GM19324 (cell line): ENCODE results near the gene ZCWPW1.

Experiments used
- ATAC-seq: cut with Tn5 transposase; IDR thresholded peaks from one replicate; pipeline ENCODE4 v1.9.1; 2021; ENCODE audit warnings: mild to moderate bottlenecking, moderate library complexity; ENCODE audit not compliant: unreplicated experiment, low FRiP score

The ZCWPW1 gene, protein sequence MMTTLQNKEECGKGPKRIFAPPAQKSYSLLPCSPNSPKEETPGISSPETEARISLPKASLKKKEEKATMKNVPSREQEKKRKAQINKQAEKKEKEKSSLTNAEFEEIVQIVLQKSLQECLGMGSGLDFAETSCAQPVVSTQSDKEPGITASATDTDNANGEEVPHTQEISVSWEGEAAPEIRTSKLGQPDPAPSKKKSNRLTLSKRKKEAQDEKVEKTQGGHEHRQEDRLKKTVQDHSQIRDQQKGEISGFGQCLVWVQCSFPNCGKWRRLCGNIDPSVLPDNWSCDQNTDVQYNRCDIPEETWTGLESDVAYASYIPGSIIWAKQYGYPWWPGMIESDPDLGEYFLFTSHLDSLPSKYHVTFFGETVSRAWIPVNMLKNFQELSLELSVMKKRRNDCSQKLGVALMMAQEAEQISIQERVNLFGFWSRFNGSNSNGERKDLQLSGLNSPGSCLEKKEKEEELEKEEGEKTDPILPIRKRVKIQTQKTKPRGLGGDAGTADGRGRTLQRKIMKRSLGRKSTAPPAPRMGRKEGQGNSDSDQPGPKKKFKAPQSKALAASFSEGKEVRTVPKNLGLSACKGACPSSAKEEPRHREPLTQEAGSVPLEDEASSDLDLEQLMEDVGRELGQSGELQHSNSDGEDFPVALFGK

DNA sequence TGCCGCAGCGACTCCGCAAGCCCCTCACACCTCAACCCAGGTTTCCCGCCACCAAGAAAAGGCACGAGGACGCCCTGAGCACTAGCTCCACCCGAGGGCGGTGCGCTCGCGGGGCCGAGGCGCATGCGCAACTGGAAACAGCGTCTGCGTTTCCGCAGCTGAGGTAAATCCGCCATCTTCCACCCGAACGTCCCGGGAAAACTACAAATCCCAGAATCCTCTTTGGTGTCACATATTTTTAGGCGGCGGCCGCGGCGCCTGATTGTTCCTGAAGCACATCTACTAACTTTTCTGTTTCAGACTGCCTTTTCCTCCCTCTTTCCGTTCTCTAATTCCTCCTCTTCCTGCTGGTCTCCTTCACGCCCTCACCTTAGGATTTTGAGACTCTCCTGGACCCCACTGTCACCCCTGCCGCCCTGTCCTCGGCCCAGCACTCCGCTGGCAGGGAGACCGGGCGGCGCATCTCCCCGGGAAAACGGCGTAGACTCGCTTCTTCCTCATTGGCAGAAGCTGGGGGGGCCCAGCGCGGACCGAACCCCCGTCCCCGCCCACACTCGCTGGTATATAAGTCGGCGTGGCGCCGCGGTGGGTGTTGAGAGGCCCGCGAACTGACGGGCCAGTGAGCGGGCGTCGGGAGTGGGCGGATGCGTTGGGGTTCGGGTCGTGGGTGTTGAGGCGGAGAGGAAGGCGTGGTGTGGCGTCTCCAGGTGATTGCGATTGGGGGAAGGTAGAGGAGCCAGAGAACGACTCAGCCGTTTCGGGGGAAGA is at the start of gene ZCWPW1:
TSS of gene ZCWPW1 (minus strand) at position 505 of the 768 bp plus-strand sequence. CDS start 8,054 bp downstream, outside the sequence.
- peak; percentile 50 for ATAC-seq

DNA sequence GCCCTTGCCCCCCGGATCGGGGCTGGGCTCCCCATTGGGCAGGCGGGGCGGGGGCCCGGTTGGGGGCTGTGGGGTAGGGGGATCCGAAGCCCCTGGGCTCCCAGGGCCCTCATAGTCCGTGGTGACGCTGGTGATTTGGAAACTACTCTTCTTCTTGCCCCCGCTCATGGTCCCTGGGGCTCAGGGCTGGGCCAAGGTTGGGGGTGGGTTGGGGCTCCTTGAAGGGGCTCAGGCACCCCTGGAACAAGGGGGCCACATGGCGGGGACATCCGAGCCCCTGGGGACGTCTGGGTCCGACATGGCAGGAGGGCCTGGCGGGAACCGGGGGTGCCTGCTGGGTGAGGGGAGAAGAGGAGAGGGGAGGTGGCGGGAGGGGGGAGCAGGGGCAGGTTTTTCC is 49.4 kb upstream of the ZCWPW1 start:
- no peak for ATAC-seq

DNA sequence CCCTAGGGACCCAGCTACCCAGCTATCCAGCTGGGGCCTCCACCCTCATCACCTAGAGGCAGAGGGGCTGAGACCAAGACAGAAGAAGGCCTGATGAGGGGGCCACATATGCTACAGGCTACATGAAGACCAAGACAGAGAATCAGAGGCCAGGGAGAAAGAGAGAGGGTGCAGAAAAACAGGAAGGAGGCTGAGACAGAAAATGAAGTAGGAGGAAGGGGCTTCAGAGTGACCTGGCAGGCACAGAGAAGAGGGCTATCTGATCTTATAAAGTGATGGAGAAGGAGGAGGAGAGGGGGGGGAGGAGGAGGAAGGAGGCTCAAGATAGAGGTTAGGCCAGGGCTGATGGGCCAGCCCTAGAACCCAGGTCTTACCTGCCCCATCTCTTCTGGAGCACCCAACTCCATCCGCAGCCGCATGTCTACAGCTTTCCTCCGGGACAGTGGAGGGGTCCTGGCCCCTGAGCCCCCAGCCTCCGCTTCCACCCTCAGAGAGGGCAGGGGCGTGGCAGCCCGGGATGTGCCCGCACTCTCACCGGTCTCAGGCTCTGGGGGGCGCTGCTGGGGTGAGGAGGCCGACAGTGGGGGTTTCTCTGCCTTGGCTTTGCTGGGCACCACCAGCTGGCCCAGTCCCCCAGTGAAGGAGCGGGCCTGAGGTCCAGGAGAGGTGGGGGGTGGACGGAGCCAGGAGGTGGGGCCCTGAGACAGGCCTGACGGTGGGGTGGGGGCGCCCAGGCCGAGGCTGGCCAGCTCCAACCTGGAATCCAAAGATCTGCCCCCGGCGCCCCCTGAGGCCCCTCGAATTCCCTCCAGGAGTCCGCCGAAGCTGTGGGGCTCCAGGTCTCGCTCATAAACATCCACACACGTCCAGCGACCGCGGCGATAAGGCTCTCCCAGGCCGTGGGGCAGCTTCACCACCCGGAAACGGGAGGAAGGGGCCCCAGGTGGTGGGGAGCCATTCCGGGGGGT is 48.7 kb upstream of the ZCWPW1 start:
- ATAC-seq, result no peak

DNA sequence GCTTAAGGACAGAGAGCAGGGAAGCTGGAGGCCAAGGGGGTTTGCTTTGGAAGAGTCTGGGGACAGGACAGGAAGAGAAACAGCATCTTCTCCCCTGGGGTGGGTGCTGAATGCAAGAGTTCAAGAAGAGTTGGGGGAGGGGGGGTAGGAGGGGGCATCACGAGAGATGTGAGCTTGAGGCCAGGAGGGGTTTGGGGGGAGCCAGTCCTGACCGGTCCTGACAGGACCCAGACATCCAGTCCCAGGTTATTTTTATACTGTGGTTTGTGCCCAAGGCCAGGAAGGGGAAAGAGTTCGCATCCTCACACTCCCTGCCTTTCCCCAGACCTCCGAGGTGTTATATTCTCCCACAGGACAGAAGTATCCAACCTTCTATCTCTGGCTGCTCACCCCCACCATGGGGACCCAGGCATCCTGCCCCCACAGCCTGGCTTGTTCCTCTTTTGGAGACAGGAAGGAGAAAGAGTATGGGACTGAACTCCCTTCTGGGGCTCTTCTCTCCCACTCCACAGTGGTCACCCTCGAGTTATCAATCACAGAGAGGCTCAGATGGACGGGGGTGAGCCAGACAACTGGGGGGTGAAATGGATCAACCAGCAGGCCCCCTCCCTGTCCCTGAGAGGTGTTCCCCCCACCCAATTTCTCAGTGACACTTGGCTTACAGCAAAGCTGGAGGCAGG is 47.7 kb upstream of the ZCWPW1 start:
- ATAC-seq, result no peak

DNA sequence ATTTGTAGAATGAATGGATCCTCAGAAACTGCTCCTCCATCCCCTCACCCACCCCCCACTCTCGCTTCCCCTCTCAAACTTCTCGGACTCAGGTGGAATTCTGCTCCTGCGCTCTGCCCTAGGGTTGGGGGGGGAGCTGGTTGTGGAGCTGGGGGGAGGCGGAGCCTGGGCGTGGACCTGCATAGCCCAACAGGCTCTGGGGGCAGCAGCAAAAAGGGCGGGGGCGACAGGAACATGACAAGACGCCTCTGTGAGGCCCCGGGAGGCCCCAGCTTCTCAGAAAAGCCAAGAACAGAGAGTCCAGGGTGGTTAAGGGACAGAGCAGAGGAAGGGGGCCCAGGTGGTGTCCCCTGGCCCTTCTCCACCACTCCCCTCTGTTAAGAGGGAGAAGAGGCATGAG is 47.0 kb upstream of the ZCWPW1 start:
- ATAC-seq, result no peak

DNA sequence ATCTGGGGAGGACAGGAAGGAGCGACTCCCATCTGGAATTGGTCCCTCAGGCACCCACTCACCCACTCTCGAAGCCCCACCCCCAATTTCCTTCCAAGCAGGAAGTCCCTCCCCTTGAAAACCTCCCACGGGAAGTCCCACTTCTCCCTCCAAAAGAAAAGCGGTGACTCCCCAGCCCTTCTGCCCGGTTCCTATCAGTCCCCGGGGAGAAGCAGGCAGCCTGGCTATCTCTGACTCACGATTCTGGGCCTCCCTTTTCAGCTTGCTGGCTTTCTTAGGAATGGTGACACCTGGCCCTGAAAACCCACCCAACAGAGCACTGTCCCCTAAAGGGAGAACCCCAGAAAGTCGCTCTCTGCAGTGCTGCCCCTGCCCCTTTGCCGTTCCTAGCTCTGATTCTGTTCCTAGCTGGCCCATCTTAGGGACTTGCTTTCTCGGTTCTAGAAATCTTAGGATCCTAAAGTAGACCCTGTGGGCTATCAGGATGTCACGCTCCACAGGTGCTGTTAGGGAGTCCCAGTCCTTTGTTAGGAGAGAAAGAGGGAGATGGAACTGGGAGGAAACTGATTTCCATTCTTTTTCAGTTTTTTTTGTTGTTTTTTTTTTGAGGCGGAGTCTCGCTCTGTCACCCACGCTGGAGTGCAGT is 44.5 kb upstream of the ZCWPW1 start:
- ATAC-seq, result no peak

DNA sequence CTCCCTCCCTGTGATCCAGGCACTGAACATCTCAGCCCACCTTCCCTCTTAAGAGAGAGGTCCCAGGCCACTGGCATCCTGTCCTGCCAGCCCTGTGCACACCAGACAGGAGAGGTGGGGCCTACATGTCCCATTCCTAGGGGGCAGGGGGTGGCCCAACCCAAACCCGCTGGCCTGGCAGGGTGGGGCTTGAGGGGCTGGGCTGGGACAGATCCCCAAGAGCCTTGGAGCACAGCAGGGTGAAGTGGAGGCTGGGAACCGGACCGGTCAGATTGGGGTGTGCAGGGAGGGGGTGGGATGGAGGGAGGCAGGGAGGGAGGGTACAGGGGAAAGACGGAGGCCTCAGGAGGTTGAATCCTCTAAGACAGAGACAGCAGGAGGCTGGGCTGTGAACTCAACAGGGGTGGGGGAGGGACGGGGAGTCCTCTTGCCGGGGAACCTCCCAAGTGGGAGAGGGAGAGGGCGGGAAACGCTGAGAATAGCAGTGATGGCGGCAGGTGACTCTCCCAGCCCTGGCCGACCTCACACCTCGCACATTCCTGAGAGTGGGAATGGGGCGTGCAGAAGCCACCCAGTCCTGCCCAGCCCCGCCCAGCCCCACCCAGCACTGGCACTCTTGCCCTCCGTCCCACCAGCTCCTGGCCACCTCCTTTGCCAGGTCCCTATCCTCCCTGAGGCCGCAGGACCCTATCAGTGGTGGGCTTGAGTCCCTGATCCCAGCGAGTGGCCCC is 43.8 kb upstream of the ZCWPW1 start:
- no peak for ATAC-seq

DNA sequence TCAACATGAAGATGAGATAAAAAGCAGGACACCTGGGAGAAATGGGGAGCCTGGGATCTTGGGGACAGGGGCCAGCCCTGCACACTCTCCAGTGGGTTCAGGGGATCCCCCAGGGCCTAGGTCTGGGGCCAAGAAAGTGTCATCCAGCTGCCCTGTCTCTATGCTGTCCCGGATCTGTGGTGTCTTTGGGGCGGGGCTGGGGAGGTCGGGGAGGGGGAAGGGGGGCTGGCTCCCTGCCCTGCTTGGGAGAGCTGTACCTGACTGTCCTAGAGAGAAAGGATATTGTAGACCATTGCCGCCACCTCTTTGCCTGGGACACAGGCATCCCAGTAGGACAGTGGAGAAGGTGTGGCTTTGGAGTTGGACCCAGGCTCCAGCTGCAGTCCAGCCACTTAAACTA is 42.5 kb upstream of the ZCWPW1 start:
- ATAC-seq, result no peak

DNA sequence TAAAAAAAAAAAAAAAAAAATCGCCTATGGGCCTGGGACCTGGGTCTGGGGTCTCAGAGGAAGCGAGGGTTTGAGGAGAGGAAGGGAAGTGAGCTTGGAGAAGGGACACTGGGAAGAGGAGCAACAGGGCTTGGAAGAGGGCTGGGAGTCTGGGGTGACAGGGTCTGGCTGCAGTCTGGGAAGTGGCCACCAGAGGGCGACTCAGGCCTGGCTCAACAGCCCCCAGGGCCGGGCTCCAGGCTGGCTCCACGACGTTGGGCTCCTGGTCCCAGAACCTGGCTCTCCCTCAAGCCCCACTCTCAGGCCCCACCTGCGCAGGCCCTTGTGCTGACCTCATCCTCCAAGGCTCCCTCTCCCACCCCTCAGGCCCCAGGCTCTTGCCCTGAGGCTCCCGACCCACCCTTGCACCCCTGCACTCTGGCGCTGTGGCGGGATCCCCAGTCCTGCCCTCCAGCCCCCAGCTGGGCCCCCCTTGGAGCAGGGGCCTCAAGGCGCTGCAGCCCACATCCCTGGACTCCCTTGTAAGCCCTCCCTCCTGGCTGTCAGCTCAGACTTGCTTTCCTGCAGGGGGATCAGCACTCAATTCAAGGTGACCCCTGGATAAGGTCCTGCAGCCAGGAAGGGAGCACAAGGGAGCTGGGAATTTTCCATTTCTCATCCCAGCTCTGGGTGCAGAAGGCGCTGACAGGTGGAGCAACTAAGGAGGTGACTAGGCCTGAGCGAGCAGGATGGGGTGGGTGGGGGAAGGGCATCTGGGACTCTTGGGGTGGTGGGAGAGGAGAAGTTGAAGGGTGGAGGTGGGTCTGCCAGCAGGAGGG is 40.9 kb upstream of the ZCWPW1 start:
- peak; percentile 50 for ATAC-seq

DNA sequence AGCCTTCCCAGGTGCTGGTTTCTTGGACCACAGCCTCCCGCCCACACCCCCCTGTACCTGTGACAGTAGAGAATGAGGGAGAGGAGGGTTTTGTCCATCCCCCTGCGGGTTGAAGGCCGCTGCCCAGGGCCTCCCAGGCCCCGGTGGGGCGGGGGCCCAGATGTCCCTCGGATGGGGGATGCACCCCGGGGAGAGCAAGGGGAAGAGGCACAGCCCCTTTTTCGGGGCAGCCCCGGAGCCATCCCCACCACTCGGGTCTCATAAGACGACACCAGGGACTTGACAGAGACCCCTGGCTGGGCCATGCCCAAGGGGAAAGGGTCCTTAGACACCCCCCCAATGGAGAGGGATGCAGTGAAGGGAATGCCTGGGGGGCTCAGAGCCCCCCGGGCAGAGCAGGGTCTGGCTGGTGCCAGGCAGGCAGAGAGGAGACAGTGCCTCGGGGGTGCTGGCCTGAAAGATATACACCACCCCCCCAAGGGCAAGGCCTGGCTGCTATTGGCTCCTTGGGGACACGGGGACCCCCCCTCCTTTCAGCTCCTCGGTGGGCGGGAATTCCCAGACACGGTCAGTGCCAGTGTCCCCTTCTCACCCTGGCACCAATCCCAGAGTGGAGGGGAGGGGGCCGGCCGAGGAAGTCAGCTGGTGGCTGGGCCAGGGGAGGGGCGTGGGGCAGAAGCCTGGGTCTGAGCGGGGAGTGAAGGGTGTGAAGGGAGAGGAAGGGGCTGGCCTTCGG is 39.3 kb upstream of the ZCWPW1 start:
- no peak for ATAC-seq

DNA sequence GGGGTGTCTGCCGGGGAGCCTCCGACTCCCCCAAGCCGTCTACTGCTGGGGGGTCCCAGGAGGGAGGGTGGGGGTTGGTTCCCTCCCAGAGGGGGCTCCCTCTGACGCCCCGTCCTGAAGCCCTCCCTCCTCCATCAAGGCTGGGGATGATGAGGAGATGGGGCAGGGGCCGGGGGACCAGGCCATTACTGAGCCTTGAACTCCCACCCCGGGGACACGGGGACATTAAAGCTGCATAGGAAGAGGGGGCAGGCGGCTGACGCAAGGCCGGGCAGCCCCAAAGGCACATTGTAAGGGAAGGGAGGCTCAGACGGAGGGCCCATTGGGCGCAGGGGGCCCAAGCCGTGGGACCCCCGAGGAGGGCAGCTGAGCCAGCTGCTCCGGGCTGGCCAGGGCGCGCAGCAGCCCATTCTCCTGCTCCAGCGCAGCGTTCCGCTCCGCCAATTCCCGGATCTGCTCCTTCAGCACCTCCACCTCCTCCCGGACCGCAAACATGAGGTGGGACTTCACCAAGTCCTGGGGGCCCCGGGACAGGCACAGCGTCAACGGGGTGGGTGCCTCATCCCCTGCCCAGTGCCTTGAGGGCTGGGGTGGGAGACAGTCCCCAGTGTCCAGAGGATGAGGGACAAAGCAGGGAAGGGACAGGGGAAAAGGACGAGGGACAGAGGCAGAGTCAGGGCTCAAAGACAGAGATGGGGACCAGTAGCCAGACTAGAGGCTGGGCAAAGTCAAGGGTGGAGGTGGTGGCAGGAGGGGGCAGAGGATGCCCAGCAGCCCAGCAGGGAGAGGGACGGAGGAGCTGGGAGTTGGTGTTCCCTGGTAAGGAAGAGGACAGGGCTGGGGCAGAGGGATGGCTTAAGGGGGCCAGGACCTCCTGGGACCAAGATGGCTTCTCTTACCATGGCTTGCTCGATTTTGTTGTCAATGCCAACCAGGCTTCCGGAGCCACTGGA is 38.4 kb upstream of the ZCWPW1 start:
- ATAC-seq, result no peak

DNA sequence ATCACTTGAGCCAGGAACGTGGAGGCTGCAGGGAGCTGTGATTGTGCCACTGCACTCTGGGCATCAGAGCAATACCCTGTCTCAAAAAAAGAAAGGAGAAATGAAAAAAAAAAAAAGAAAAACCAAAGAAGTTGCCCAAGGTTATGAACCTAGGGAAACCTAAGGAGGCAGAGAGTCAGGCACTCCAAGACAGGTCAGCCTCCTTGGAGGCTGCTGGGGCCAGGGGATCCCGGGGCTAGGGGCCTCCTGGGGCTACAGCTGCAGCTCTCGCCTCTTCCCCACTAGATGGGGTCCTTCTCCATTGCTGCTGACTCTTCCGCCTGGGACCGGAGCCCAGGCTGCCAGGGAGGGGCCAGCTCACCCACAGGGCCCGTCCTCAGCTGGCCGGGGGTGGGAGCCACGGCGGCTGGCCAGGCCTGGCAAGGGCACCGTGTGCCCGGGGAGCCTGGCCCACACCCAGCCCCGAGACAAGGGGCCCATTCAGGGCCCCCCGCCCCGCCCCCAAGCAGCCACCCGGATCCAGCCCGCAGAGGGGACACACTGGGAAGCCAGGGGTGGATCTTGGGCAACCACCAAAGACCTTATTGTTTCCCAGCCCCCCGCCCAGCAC is 37.3 kb upstream of the ZCWPW1 start:
- no peak for ATAC-seq

DNA sequence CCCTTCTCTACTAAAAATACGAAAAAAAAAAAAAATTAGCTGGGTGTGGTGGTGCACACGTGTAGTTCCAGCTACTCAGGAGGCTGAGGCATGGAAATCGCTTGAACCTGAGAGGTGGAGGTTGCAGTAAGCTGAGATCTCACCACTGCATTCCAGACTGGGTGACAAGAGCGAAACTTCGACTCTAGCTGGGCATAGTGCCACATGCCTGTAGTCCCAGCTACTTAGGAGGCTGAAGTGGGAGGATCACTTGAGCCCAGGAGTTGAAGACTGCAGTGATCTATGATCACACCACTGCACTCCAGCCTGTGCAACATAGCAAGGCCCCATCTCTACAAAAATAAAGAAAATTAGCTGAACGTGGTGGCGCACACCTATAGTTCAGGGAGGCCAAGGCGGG is 36.8 kb upstream of the ZCWPW1 start:
- no peak for ATAC-seq

DNA sequence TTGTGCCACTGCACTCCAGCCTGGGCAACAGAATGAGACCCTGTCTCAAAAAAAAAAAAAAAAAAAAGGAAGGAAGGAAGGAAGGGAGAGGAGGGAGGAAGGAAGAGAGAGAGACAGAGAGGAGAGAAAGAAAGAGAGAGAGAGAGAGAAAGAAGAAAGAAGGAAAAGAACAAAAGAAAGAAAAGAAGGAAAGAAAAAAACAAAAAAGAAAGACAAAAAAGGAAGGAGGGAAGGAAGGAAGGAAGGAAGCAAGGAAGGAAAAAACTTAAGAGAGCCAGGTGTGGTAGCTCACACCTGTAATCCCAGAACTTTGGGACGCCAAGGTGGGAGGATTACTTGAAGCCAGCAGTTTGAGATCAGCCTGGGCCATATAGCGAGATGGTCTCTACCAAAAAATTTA is 36.3 kb upstream of the ZCWPW1 start:
- no peak for ATAC-seq

DNA sequence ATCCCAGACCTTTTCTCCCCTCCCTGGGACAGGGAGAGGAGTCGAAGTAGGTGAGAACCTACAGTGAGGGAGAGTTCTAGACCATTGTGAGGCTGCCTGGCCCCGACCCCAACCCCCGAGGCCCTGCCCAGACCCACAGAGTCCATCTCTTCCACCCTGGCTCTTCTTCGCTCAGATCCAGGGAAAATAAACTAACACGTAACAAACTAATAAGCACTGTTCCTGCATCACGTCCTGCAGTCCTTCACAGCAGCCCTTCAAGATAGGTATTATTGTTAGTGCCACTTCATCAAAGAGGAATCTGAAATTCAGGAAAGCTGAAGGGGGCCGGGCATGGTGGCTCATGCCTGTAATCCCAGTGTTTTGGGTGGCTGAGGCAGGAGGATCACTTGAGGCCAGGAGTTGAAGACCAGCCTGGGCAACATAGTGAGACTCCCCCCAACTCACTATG is 35.7 kb upstream of the ZCWPW1 start, which contains the start of gene SPACDR:
TSS of gene SPACDR (minus strand) at position 51 of the 451 bp plus-strand sequence. CDS start 235 bp downstream, outside the sequence.
- ATAC-seq, result no peak
